Colon (tissue), 2 donors: Measurements from ENCODE around the gene SUPT3H.
A peak's percentile ranks its signal among the peaks of the same experiment; 100 is the strongest.
"Not testable (repeated sequence)": the region's sequence is repeated elsewhere in the genome, so short reads cannot be mapped to it uniquely, and the experiment has no call there.

ENCODE experiments used
- FAIRE-seq: peaks from 2 replicates; lab custom pipeline; 2012; peaks lifted over from hg19 to GRCh38; lab: Jason Lieb, UNC
- donor health status: control.
- donor health status: control.

SUPT3H gene

DNA sequence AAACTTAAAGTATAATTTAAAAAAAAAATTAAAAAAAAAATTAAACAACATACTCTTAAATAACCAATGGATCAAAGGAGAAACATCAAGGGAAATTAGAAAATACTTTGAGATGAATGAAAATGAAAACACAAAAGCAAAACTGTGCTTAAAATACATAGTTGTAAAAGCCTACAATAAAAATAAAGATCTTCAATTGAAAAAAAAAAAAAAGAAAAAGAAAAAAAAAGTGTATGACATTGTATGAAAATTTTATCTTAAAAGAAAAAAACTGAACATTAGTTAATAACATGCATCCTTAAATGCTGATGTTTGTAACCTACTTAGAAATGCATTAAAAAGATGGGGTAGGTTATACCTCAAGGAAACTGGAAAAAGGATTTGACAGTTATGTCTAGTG is 501.1 kb downstream of the SUPT3H start:
- FAIRE-seq, result peak; percentile 65

GRCh38 chr6:44869321-44869897 is 508.3 kb downstream of the SUPT3H start:
- FAIRE-seq, result no peak

DNA sequence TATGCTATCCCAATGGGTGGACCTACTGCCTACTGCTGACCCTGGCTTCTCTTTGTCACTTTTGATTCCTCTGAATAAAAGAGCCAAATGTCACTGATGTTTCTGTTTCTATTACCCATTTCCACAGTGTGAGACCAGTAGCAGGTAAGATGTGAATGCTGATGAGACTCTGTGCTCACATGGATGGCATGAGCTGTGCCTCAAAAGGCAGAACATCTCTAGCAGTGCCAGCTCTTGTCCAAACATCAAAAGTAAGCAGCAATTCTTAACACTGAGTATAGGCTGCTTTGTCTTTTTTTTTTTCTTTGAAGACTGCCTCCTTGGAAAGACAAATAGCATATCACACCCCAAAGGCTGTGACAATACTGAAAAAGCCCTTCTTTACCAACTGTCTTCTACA is 508.8 kb downstream of the SUPT3H start:
- FAIRE-seq, result no peak

DNA sequence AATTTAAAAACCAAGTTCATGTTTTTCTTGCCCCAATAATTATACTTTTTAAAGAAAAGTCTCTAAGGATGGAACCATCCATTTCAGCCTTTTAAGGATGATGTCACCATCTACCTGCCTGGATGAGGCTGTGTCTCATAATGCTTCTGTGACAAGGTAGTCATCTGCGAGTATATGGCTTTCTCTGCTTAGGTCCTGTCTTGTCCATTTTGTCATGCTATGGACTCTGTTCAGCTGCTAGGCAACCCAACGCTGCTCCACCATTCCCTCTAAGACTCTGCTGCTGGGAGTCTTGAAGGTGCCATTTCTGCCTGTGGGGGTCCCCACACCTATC is 509.4 kb downstream of the SUPT3H start:
- FAIRE-seq, result no peak

GRCh38 chr6:44867571-44868334 is 510.0 kb downstream of the SUPT3H start:
- FAIRE-seq, result no peak

GRCh38 chr6:44865184-44865583 is 512.5 kb downstream of the SUPT3H start:
- not testable (repeated sequence) for FAIRE-seq

DNA sequence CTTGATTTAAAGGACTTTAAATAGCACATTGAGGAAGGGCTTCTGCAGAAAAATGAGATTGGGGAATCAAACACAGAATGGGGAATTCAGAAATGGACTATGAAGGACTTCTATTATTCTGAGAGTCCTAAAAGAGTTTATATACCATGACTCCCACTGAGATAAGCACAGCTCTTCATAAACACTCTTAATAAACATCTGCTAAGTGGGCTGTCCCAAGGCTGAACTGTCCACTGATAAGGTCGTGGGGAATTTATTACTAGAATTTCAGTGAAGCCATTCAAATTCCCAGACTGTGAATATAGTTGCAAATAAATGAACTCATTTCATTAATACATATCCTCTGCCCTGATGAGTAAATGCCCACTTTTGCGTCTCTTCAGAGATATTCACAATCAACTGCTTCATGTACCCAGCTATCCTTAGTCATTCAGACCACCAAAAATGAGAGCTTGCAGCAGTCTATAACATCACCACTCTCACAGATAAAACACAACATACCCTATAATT is 517.8 kb downstream of the SUPT3H start:
- no peak for FAIRE-seq

DNA sequence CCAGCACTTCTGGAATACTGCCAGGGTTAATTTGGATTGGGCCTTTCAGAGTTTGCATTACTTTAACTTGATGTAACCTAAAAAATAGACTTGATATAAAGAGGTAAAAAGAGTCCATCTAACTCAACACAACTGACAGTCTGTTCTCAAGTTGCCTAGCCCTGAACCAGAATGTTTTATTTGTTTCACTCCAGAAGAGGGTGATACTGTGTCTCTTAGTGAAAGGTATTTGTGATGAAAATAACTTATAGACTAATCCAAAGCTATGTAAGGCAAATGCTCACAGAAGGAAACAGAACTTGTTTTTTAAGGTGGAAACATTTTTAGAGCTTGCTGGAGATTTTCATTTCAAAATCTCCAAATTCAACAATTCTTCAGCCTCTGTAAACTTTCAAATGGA is 518.7 kb downstream of the SUPT3H start:
- FAIRE-seq, result no peak

GRCh38 chr6:44856479-44856878 is 521.3 kb downstream of the SUPT3H start:
- FAIRE-seq, result no peak

DNA sequence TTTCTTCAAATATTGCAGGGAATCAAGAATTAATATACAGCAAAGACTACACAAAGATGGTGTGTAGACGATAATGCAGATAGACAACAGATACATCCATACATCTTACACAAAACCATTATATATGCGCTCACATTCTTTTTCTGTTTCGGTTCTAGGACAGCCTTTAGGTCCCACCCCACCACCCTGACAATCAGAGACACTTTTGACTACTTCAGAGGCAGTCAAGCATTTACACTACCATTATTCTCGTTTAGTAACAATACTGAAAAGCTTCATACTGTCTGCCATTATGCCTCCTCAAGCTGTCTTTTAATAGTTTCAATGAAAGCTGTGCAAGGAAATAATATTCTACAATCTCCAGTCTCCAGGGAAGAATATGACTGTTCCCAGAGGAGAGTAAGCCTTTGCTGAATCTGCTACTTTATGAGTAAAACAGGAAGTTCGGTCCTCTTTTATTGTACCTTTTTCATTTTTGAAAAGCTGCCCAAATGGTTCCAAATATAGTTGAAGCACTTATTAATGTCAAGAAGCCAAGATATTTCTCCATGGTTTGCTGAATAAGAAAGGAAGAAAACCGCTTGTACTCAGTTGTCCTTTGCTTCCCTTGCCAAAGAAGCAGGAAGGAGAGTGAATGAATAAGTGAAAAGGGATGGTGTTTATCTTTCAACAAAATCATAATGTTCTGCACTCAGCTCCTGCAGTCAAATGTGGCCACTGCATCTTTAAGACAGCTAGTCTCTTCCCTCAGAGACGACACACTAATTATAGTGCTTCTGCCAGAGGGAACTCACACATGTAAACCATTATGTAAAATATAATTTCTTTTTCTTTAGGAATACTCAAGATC is 521.9 kb downstream of the SUPT3H start:
- no peak for FAIRE-seq

DNA sequence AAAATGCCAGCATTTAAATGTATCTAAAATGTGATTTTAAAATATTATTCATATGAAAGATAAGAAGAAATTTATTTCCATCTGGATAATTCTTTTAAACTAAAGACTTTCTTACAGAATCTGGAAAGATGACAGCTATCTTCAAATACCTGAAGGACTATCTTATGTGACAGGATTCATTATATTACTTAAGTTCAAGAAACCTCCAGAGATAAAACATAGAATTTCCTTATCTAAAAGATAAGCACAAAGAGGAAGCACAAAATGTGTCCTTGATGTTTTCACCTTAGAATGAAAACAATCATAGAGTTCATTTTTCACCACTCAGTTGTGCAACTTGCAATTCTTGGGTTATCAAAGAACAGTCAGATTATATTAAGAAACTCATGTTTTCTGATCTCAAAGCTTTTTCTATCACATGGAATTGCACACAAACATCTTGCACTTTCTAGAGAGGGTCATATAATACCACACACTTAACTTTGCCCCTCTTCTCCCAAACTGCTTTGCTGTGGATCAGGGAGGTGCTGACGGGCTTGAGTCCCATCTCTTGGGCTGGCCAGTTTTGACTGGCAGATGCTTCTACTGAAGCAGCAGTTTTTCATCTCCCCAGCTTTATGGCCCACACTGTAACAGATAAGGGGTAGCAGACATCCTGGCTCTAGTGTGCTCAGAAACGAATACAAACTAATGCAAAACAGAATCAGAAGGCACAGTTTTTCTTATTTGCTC is 522.9 kb downstream of the SUPT3H start:
- no peak for FAIRE-seq

GRCh38 chr6:44851176-44851575 is 526.6 kb downstream of the SUPT3H start:
- no peak for FAIRE-seq

DNA sequence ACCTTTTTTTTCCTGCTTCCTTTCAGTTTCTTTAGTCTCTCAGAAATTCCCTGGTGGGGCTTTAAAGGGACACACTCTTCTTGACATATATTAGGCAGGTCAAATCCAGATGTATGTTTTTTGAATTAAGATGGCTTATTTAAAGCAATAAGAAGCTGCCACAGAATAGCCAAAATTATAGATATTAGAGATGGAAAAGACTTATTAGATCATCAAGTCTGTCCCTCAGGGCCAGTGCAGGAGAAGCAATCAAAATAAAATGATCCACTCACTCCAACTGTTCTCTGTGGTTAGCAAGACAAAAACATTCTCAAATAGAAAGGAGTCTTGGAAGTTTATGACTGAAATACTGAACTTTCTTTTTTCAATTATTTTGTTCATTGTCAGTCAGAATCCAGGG is 527.4 kb downstream of the SUPT3H start:
- FAIRE-seq, result no peak

GRCh38 chr6:44849806-44850205 is 527.9 kb downstream of the SUPT3H start:
- FAIRE-seq, result no peak

GRCh38 chr6:44843734-44844133 is 534.0 kb downstream of the SUPT3H start:
- FAIRE-seq, result no peak

DNA sequence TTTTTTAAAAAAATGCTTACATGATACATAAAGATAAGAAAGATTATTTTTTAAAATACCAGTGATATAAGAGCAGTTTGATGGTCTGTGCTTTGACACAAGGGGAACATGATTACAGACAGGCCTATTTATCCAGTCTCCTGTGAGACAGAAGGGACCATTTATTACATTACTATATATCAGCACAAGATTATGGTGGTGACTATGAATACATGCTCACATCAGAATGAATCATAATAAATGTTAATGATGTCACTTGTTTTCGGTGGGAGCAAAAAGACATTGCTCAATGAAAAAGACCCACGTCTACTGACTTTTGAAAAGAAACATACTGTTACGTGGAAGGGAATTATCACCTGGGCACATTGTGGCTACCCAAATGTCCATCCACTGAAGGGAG is 535.1 kb downstream of the SUPT3H start:
- no peak for FAIRE-seq

DNA sequence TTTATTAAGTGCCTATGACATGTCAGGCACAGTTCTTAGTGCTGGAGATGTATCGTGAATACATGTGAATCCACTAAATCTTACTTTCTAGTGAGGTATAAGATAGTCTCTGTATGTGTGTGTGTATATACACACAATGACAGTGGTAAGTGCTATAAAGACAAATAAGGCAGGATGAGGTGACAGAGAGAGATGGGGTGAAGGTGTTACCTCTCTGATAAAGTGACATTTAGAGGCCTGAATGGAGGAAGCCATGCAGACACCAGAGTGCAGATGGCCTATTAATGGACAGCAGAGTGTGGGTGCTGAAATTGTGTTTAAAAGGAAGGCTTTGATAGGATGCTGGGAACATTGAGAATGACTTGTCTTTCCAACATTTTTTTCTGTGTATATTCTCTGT is 535.9 kb downstream of the SUPT3H start:
- no peak for FAIRE-seq

DNA sequence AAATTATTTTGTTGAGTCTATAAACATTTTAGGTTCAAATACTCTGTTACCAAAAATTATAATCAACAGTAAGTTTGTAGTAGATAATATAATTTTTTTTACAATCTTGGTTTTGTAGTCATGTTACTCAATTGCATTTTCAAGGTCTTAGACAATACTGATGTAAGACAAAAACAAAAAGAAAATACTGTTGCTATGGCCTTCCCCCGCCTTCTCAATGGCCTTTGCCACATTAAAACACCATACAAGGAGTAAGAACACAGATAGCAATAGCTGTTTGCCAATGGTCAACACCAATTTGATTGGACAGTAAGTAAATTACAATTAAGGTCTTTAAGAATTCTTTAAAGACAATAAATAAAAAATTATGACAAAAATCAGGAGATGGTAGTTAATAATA is 540.0 kb downstream of the SUPT3H start:
- no peak for FAIRE-seq

- no peak for FAIRE-seq
Measured at GRCh38 chr6:44837255-44837654, 540.5 kb downstream of the SUPT3H start.

DNA sequence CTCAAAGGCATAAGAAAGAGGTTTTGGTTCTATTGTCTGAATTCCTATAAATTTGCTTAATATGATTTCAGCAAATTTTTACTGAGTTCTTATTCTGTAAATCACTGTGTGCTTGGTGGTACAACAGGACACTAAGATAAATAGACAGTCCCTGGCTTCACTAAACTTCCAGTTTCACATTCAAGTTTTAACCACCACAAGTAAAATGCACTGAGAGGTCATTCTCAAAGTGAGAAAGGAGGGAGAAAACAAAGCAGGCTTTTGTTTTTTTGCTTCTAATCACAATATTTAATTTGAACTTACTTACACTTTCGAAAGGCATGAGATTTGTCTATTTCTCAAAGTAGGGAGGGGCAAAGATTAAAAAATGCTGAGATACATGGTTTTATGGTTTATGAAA is 544.5 kb downstream of the SUPT3H start:
- FAIRE-seq, result no peak

GRCh38 chr6:44831002-44831610 is 546.6 kb downstream of the SUPT3H start:
- FAIRE-seq, result no peak

DNA sequence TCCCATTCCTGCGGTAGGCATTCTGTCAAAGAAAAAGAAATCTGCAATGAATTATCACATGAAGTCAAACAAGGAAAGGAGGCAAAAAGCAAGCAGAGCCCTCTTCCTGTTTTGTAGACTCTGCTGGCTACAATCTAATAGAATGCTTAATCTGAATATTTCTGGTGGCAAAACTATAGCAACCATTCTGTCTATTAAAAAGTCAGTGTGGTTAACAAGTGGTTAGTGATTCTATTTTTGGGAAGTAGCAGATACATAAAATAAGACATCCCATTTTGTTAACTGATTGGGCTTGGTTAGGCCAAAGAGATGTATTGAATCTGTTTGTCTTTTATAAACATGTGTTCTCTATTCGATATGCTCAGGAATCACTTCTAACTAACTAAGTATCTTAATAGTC is 547.9 kb downstream of the SUPT3H start:
- no peak for FAIRE-seq
